ENCODE measurements around the gene G6PD.
"Not testable (repeated sequence)": the region's sequence is repeated elsewhere in the genome, so short reads cannot be mapped to it uniquely, and the experiment has no call there.

The G6PD gene

GRCh38 chrX:154546354-154547244 lies at the start of gene G6PD:
Gene G6PD (minus strand): TSS chrX:154546846. CDS start chrX:154546155, 691 bp downstream.
- TF ChIP-seq GATA3 (IDR thresholded peaks at IDR 0.05; ENCODE audit: low read depth, low read length) (no peak), GATA2 (IDR thresholded peaks at IDR 0.05; ENCODE audit: low read depth, low read length) (no peak)

- TF ChIP-seq GATA3 (IDR thresholded peaks at IDR 0.05; ENCODE audit: low read depth, low read length) (no peak), GATA2 (IDR thresholded peaks at IDR 0.05; ENCODE audit: low read depth, low read length) (no peak)
Observed at GRCh38 chrX:154595559-154596249, 49.1 kb upstream of the G6PD start.

- TF ChIP-seq GATA3 (IDR thresholded peaks at IDR 0.05; ENCODE audit: low read depth, low read length) (no peak), GATA2 (IDR thresholded peaks at IDR 0.05; ENCODE audit: low read depth, low read length) (no peak)
Observed at GRCh38 chrX:154594491-154594890, 47.8 kb upstream of the G6PD start.

GRCh38 chrX:154593201-154593600 lies 46.6 kb upstream of the G6PD start:
- TF ChIP-seq GATA3 (IDR thresholded peaks at IDR 0.05; ENCODE audit: low read depth, low read length) (no peak), GATA2 (IDR thresholded peaks at IDR 0.05; ENCODE audit: low read depth, low read length) (no peak)

- TF ChIP-seq GATA2 (IDR thresholded peaks at IDR 0.05; ENCODE audit: low read depth, low read length) (no peak), GATA3 (IDR thresholded peaks at IDR 0.05; ENCODE audit: low read depth, low read length) (no peak)
Observed at GRCh38 chrX:154592505-154592904, 45.9 kb upstream of the G6PD start.

GRCh38 chrX:154584585-154585183 lies 38.0 kb upstream of the G6PD start, which contains the start of gene CTAG1A:
Gene CTAG1A (plus strand): TSS chrX:154585133. CDS start chrX:154585207, 74 bp downstream.
- TF ChIP-seq GATA3, GATA2 (IDR thresholded peaks at IDR 0.05; ENCODE audit: low read depth, low read length): not testable (repeated sequence)

GRCh38 chrX:154549766-154550165 lies 3.1 kb upstream of the G6PD start:
- TF ChIP-seq GATA2 (IDR thresholded peaks at IDR 0.05; ENCODE audit: low read depth, low read length): no peak
- no peak for TF ChIP-seq GATA3 (IDR thresholded peaks at IDR 0.05; ENCODE audit: low read depth, low read length)

GRCh38 chrX:154548028-154548316 lies 1.3 kb upstream of the G6PD start:
- TF ChIP-seq GATA2 (IDR thresholded peaks at IDR 0.05; ENCODE audit: low read depth, low read length): no peak
- no peak for TF ChIP-seq GATA3 (IDR thresholded peaks at IDR 0.05; ENCODE audit: low read depth, low read length)

- TF ChIP-seq GATA2 (IDR thresholded peaks at IDR 0.05; ENCODE audit: low read depth, low read length) (no peak), GATA3 (IDR thresholded peaks at IDR 0.05; ENCODE audit: low read depth, low read length) (no peak)
Observed at GRCh38 chrX:154547245-154548027, 790 bp upstream of the G6PD start, which contains the start of gene IKBKG. Gene IKBKG (plus strand): TSS chrX:154547620. CDS start chrX:154552003, 4,383 bp downstream.

GRCh38 chrX:154545673-154546274 lies 872 bp downstream of the G6PD start:
- TF ChIP-seq GATA2 (IDR thresholded peaks at IDR 0.05; ENCODE audit: low read depth, low read length) (no peak), GATA3 (IDR thresholded peaks at IDR 0.05; ENCODE audit: low read depth, low read length) (no peak)

- TF ChIP-seq GATA3 (IDR thresholded peaks at IDR 0.05; ENCODE audit: low read depth, low read length) (no peak), GATA2 (IDR thresholded peaks at IDR 0.05; ENCODE audit: low read depth, low read length) (no peak)
Observed at GRCh38 chrX:154542723-154543424, 3.8 kb downstream of the G6PD start.

- no peak for TF ChIP-seq GATA3 (IDR thresholded peaks at IDR 0.05; ENCODE audit: low read depth, low read length)
- TF ChIP-seq GATA2 (IDR thresholded peaks at IDR 0.05; ENCODE audit: low read depth, low read length): no peak
Observed at GRCh38 chrX:154541896-154542722, 4.5 kb downstream of the G6PD start.

Data from SH-SY5Y (cell line).